ENCODE measurements around the gene ZBTB32. TPM values are rescaled to one million over a fixed set of nuclear protein-coding genes. Genes with fewer than 3 reads are reported as not detected.

ZBTB32 gene
- total RNA-seq, 2 donors from 2014 or later: not detected

- H3K4me3 ChIP-seq: peak overlapping the region in 1 of 2 donors; percentile 45
- DNase-seq (no peak), ATAC-seq (no peak)
- TF ChIP-seq, protein P1, sequence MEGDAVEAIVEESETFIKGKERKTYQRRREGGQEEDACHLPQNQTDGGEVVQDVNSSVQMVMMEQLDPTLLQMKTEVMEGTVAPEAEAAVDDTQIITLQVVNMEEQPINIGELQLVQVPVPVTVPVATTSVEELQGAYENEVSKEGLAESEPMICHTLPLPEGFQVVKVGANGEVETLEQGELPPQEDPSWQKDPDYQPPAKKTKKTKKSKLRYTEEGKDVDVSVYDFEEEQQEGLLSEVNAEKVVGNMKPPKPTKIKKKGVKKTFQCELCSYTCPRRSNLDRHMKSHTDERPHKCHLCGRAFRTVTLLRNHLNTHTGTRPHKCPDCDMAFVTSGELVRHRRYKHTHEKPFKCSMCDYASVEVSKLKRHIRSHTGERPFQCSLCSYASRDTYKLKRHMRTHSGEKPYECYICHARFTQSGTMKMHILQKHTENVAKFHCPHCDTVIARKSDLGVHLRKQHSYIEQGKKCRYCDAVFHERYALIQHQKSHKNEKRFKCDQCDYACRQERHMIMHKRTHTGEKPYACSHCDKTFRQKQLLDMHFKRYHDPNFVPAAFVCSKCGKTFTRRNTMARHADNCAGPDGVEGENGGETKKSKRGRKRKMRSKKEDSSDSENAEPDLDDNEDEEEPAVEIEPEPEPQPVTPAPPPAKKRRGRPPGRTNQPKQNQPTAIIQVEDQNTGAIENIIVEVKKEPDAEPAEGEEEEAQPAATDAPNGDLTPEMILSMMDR (IDR thresholded peaks at IDR 0.05): no peak
- no peak for TF ChIP-seq POLR2A (IDR thresholded peaks at IDR 0.05)
- peaks cover 30% of the 10 kb centered on the region for H3K4me1 ChIP-seq
- peak overlapping the region; percentile 81 to 88 (median 84) for H3K27ac ChIP-seq
- peaks cover 4 to 13% of the 10 kb centered on the region in 2 donors for H3K36me3 ChIP-seq (replicated peaks in 1 of 2; ENCODE audit: insufficient read depth in 1 of 2, low read depth in 2 of 2)
- intact Hi-C loops (cut with DNase I): no loop called here
- WGBS, 2 donors: 1 to 10% methylated on average over 10 to 12 of the region's 12 CpGs
- no peaks in the 10 kb centered on the region for H3K9me3 ChIP-seq
- H3K27me3 ChIP-seq: no peaks in the 10 kb centered on the region
Measured at GRCh38 chr19:35741203-35741515, 36.8 kb downstream of the ZBTB32 start.

GRCh38 chr19:35742121-35742724 is 37.9 kb downstream of the ZBTB32 start, which contains the start of gene IGFLR1:
Gene IGFLR1, minus strand, starts transcription at chr19:35742452. Its CDS starts 1,272 bp downstream, at chr19:35741180.
- Histone ChIP-seq H3K9me3 (no peaks in the 10 kb centered on the region), H3K27ac (peak within 1 kb of the TSS; percentile 8 to 85 (median 82)), H3K36me3 (replicated peaks in 1 of 2; ENCODE audit: insufficient read depth in 1 of 2, low read depth in 2 of 2) (peaks cover 4 to 7% of the 10 kb centered on the region in 2 donors), H3K4me3 (no peak within 1 kb of the TSS), H3K27me3 (no peaks in the 10 kb centered on the region), H3K4me1 (peaks cover 39% of the 10 kb centered on the region)
- DNase-seq (peak in 1 of 4 donors; percentile 62), ATAC-seq (no peak)
- intact Hi-C loops (cut with DNase I): no loop called here
- peak in 1 of 3 donors; percentile 26 for TF ChIP-seq POLR2A (IDR thresholded peaks at IDR 0.05)
- TF ChIP-seq, protein P1 (IDR thresholded peaks at IDR 0.05): no peak
- 76 to 86% methylated on average over 9 of the region's 9 CpGs for WGBS, 2 donors

GRCh38 chr19:35743640-35744429 is 39.5 kb downstream of the ZBTB32 start:
- whole genome bisulfite sequencing, 2 donors: 84 to 86% methylated on average over 16 to 19 of the region's 19 CpGs
- no peaks in the 10 kb centered on the region for H3K9me3 ChIP-seq
- H3K4me1 ChIP-seq: peaks cover 45% of the 10 kb centered on the region

GRCh38 chr19:35744430-35745327 is 40.3 kb downstream of the ZBTB32 start:
- peaks cover 49% of the 10 kb centered on the region for H3K4me1 ChIP-seq
- DNase-seq (peak; percentile 95 to 98 (median 96)), ATAC-seq (peak; percentile 67)
- peak overlapping the region; percentile 97 to 100 (median 100) for H3K27ac ChIP-seq
- H3K9me3 ChIP-seq: no peaks in the 10 kb centered on the region
- H3K4me3 ChIP-seq: peak overlapping the region; percentile 67 to 78
- peak in 1 of 3 donors; percentile 90 for TF ChIP-seq POLR2A (IDR thresholded peaks at IDR 0.05)
- TF ChIP-seq, protein P1 (IDR thresholded peaks at IDR 0.05): peak in 6 of 7 experiments; percentile 9 to 53 (median 46)
- no peaks in the 10 kb centered on the region for H3K36me3 ChIP-seq (replicated peaks in 1 of 2; ENCODE audit: insufficient read depth in 1 of 2, low read depth in 2 of 2)
- intact Hi-C loops (cut with DNase I): no loop called here
- H3K27me3 ChIP-seq: no peaks in the 10 kb centered on the region
- WGBS, 2 donors: 4 to 8% methylated on average over 34 to 41 of the region's 41 CpGs

More at GRCh38 chr19:35743640-35744429, 39.5 kb downstream of the ZBTB32 start:
- no peak for ATAC-seq
- peak overlapping the region in 2 of 4 donors; percentile 99 to 100 for H3K27ac ChIP-seq
- no peak overlapping the region for H3K4me3 ChIP-seq
- no peak for DNase-seq
- TF ChIP-seq POLR2A (IDR thresholded peaks at IDR 0.05): no peak
- TF ChIP-seq, protein P1 (IDR thresholded peaks at IDR 0.05): no peak
- no peaks in the 10 kb centered on the region for H3K36me3 ChIP-seq (replicated peaks in 1 of 2; ENCODE audit: insufficient read depth in 1 of 2, low read depth in 2 of 2)
- H3K27me3 ChIP-seq: no peaks in the 10 kb centered on the region
- intact Hi-C loops (cut with DNase I): no loop called here
